Effector CD8-positive, alpha-beta T cell (primary cell): ENCODE data around the gene ITFG2.

Source experiments
- DNase-seq: peaks from one replicate; lab custom pipeline; 2025; lab: John Stamatoyannopoulos, UW

ITFG2 gene

DNA sequence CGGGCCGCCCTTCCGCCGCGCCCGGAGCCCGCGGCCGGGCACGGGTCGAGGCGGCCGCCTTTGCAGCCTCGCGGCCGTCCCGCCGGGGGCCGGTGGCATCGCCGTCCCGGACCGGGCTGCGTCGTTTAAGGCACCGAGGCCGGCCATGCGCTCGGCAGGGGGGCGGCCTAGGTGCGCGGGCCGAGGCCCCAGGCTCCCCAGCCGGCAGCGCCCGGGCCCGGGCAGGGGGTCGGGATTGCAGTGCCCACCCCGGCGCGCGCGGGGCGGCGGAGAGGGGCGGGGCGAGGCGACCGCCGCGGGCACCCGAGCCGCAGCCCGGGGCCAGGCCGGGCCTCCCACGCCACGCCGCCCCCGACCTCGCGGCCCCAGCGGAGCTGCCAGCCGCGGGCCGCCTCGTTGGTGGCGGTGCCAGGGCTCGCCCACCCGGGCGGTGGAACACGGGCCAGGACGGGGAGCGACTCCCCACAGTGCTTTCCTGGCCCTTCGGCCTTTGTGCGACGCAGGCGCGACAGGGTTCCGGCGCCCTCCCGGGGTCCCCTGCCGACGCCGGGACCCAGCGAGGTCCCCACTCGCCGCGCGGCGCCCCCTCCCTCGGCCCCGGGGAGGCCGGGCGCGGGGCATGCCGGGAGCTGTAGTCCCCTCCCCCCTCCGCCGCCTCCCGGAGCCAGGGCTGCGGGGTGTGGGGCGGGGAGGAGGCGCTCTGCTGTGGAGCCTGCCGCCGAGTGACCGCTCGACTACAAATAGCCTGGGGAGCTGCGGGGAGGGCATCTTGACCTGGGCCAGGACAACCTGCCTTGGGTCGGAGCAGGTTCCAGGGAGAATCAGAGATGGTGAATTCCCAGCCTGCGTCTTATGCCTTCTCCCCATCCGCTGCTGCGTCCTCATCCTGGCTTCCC, 16.9 kb upstream of the ITFG2 start:
- peak; percentile 57 for DNase-seq

DNA sequence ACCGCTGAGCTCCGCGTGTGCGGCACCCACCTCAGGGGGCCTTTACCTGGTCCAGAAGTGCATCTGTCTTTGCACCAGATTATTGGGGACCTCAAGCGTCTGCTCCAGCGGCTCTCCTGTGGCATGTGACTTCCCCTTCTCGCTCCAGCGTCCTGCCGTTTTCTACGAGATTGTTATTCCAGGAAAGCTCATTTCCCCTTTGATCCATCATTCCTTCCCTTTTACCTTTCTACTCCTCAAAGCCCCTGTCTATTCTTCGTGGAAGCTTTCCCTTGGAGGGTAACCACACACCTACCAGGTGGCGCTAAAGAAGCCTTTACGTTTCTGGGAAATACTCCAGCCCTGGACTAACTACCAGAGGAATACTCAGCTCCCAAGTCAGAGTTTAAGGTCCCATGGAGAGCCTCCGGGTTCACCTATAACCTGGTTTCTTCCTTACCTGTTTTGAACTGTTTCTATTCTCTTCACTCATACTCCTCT, 16.2 kb upstream of the ITFG2 start:
- DNase-seq: no peak

DNA sequence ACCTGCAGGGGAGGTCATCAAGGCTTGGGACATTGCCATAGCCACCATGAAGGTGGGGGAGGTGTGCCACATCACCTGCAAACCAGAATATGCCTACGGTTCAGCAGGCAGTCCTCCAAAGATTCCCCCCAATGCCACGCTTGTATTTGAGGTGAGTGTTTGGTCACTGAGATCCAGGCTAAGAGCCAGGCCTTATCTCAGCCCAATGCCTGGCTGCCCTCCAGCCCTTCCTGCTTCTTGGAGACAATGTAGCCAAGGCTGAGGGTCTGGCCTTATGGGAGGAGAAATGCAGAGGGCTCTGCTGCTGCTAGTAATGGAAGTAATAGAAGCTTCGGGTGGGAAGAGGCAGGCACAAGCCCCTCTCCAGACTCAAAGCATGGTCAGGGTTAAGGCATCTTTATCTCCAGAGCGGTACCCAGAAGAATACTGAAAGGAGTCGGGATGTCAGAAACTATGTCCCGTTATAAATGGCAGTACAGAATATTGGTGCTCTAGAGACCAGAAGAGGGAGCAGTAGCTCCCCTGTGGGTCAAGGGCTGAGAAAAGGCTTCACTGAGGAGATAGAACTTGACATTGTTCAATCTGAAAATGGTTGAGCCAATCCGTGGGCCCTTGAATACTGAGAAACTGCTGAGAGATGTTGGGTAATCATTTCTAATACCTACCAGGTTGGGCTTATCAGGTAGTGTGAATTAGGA, 14.6 kb upstream of the ITFG2 start:
- no peak for DNase-seq

DNA sequence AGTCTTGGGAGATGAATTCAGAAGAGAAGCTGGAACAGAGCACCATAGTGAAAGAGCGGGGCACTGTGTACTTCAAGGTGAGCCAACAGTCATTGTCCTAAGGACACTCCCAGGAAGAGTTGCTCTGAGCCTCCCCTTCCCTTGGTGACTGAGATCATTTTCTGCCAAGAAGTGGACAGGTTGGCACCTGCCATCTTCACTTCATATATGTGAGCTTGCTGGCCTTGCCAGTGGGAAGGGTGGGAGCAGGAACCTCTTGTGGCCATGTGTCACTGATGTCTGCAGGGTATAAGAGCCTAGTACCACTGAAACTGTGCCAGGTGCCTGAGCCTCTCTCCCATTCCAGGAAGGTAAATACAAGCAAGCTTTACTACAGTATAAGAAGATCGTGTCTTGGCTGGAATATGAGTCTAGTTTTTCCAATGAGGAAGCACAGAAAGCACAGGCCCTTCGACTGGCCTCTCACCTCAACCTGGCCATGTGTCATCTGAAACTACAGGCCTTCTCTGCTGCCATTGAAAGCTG, 12.4 kb upstream of the ITFG2 start:
- DNase-seq: no peak

DNA sequence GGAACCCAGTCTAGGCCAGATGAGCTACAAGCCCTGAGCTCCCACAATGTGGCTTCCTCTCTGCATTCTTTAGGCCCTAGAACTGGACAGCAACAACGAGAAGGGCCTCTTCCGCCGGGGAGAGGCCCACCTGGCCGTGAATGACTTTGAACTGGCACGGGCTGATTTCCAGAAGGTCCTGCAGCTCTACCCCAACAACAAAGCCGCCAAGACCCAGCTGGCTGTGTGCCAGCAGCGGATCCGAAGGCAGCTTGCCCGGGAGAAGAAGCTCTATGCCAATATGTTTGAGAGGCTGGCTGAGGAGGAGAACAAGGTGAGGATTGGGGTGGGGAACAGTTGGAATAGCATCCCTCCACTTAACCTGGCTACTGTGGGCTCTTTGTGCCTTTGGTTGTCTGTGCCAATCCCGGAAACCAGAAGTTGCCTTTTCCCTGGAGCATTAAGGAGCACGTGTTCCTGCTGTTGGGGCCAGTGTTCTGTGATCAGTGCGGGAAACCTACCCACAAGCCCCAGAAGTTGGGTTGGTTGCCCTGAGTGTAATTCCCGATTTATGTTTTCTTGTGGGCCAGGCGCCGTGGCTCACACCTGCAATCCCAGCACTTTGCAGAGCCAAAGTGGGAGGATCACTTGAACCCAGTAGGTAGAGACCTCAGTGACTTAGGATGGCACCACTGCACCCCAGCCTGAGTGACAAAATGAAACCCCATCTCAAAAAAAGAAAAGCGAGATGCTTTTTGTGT, 11.3 kb upstream of the ITFG2 start:
- no peak for DNase-seq

DNA sequence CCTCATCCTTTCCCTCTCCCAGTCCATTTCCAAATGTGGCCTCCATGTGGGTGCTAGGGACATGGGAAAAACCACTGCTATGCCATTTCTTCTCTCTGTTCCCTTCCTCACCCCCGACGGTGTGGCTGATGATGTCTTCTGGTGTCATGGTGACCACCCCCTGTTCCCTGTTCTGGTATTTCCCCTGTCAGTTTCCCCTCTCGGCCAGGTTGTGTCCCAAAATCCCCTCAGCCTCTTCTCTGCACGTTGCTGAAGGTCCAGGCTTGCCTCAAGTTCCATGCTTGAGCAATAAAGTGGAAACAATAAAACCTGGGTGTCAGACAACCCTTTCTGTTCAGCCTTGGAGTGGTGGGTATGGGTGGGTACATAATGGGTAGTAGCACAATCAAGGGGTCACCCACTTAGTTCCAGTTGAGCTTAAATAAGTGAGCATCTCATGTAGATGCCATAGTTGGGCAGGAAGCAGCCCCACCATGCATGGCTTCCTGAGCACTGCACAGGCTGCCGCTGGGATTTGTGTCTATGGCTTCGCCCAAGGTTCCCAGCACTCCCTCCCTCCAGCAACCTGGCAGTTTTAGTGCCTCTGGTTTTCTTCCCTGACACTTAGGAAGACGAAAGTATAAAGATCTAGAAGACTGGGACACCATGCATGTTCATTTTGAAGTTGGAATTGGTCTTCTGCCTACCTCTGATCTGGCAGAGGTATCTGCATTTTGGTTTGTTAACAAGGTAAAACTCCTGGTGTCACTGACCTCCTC, 8.7 kb upstream of the ITFG2 start:
- DNase-seq: no peak

DNA sequence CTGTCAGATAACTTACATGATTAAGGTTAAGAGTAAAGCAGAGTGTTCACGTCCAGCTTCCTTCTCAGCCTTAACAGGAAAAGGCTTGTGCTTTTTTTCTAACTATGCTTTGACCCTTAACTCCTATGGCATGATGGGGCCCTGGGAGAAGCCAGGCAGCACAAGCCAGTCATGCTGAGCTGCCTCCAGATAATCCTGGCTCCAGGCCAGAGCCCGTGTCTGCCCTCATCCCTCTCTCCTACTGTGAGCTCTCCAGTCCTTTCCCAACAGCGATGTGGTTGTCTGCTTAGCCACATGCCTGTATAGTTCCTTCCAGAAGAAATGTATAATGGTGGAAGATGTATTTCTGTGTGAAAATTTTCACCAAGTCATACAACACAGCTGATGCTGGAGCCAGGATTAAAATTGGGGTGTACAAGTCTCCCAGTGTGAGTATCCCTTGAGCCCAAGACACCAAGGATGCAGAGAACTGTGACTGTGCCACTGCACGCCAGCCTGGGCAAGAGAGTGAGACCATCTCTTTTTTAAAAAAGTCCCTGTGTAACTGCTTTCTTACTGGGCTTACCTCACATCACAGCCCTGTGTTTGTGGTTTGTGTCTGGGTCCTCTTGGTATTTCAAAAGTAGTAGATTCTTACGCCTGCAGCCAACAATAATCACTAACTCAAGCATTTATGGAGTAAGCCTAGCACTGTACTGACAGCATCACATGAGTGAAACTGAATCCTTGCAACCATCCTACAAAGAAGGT, 7.9 kb upstream of the ITFG2 start:
- no peak for DNase-seq

DNA sequence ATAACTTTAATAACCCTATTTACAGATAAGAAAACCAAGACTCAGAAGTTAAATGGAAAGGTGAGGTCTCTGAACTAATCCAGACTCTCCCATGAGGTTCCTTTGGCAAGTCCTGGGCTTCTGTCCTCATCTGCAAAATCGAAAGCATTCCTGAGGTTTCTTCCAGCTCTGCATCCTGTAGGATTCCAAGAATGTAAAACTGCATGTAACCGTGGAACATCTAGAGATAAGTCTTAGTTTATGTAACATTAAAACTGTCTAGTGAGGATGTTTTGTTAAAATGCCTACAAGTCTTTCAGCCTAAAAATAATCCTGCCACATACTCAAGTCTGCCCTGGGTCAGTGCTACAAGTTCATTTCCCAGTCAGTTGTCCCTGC, 7.3 kb upstream of the ITFG2 start:
- DNase-seq: no peak

DNA sequence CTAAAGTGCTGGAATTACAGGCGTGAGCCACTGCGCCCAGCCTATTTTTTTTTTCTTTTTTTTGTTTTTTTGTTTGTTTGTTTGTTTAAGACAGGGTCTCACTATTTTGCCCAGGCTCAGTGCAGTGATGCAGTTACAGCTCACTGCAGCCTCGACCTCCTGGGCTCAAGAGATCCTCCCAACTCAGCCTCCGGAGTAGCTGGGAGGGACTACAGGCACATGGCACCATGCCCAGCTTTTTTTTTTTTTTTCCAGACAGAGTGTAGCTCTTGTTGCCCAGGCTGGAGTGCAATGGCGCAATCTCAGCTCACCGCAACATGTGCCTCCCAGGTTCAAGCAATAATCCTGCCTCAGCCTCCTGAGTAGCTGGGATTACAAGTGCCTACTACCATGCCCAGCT, 5.8 kb upstream of the ITFG2 start:
- DNase-seq: no peak

DNA sequence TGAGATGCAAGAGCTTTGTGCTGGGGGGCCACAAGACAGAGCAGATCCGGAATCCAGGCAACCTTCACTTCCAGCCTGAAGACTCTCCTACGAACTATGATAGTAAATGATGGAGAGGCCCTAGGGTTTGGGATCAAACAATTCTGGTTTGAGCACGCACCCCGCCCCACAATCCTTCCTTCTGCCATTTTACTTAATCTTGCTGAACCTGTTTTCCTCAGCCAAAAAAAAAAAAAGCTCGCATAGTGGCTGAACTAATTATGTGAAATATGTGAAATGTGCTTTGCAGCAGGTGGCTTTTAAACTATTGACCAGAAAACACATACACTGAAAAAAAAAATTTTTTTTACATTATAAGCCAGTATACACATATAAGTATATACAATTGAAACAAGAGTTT, 667 bp upstream of the ITFG2 start:
- DNase-seq: no peak

DNA sequence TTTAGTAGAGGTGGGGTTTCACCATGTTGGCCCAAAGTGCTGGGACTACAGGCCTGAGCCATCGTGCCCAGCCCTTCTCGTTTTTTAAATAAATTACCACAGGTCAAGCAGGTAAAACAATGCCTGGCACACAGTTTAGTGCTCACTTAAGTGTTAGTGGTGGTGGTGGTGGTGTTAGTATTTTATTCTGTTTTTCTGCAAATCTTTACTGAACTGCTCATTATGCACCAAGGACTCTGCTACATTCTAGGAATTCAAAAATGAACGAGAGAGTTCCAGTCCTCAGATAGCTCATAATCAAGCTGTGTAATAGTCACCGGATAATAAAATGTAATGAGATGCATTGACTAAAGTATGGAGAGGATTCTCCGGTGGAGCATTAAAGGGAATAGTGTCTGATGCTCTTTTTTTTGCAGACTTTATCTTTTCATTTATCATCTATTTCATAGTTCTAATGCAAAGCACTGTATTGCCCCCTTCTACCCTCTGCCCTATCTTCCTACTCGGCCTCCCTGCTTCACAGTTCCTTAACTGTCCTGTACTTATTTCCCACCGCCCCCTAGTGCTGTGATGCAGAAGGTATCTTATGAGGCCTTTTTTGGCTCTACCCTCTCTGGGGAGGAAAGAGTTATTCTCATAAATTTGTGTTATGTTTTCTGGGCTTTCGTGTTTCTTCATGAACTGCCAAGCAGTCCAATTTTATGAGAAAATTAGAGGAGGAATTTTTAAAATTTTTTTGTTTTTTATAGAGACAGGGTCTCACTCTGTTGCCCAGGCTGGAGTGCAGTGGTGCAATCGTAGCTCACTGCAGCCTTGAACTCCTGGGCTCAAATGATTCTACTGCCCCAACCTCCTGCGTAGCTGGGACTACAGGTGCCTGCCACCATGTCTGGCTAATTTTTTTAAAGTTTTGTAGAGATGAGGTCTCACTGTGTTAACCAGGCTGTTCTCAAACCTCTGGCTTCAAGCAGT, 1.0 kb downstream of the ITFG2 start:
- peak; percentile 17 for DNase-seq

DNA sequence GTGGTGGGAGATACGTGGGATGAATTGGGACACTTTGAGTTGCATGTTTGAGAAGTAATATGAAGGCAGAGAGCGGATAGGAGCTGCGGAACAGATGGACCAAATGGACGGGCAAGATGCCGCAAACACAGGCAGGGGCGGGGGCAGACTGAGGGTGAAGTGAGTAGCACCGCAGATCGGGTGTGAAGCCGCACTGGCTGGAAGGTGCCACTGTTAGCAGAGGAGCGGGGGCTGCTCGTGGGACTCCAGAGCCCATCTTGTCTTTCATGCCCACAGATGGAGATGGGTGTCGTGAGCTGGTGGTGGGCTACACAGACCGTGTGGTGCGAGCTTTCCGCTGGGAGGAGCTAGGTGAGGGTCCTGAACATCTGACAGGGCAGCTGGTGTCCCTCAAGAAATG, 7.3 kb downstream of the ITFG2 start:
- DNase-seq: no peak

DNA sequence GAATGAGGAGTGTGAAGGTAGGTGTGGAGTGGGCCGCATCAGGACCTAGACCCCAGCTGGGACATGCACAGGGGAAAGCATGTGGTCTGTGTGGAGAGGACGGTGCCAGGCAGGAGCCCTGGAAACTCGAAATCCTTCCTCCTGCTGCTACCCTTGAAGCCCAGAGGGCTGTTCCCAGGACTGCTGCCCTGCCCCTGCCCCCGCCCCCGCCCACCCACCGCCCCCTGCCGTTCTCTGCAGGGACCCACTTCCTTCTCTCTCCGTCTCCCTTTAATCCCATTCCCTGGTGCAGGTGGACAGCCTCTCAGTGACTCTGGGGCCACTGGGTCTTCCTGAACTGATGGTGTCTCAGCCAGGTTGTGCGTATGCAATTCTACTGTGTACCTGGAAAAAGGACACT, 8.0 kb downstream of the ITFG2 start:
- no peak for DNase-seq

DNA sequence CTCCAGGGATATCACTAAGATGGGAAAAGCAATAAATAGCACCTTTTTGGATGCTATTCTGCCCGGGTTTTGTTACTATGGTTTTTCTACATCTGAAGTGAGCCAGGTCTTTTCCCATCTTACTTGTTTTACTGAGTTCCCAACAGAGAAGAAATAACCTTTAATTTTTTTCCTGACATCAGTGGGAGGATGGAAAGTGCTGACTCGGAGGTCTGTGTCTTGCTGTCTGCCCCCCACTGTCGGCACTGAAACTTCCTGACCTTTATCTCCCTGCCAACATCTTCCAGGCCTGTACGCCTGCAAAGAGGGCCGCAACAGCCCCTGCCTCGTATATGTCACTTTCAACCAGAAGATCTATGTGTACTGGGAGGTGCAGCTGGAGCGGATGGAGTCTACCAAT, 11.0 kb downstream of the ITFG2 start:
- DNase-seq: no peak

DNA sequence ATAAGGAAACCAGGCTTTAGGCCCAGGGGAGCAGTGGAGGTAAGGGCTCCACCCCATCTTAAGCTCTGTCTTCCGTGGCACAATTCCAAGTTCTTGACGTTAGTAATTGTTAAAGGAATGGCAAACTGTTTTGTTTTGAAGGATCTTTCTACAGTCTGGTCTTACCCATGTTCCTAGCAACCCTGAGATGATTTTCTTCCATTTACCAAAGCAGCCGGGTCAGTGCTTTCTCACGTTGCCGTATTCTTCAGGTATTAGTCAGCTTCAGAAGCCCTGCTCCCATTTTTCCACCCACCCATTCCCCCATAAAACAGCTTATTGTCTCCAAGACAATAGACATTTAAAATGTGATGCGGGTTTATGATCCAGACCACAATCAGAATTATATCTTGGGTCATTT, 12.1 kb downstream of the ITFG2 start:
- no peak for DNase-seq

DNA sequence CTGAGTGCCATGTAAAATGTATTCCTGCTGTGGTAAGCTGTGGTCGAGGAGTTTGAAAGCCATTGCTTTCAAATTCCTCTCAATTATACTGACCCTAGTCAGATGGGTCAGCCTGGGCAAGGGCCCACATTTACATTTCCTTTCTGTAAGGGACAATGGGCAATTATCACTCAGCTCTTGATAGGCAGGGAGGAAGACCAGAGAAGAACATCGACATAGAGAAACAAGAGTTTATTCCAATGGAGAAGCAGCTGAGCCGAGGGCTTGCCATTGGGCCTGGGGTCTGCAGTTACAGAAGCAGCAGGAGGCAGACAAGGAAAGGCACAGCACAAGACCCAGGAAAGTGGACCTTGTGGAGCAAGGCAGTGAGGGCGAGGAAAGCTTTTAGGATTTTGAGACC, 12.7 kb downstream of the ITFG2 start:
- DNase-seq: no peak

DNA sequence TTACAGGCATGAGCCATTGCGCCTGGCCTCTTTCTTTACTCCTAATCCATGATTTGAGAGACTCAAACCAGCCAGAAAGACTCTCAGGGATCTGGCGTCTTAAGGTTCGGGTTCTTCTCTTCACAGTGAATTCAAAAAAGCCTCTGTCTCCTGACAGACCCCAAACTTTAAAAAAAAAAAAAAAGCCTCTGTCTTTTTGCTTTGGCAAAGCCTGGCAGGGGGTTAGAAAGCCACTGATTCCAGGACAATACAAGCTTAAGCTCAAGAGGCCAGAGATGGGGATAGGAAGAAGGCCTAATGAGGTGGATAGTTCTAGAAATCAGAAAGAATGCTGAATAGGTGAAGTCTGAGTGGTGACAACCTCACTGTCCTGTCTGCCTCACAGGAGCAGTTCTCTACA, 13.6 kb downstream of the ITFG2 start:
- no peak for DNase-seq

DNA sequence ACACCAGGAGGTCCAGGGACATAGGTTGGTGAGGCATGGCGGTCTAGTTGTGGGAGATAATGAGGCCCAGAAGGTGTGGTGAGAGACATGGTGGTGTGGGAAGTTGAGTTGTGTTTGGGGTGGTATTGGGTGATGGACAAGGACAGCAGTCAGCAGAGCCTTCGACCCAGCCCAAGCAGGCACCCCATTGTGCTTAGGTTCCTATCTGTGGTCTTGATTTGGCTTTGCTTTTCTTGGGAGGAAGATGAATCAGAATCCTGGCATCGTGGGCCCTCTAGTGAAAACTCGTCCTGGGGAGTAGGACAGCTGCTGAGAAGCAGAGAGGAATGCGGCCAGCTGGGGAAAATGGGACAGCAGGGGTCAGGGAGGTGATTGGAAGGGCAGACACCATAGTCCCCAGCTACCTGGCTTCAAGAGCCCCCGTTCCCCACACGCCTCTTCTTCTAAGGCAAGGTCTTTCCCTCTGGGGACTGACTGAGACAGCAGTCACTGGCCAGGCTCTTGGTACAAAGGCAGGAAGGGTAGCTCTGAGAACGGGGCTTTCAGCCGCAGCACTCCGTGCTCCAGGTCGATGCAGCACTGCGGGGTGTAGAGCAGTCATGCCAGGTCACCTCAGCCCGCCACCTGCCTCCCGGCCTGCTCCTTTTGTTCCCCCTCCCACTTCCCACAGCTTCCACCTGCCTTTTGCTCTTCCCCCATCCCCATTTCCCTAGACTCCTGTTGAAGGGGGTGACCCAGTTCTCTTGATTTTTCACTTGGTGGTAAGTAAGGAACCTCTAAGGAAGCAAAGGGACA, 14.4 kb downstream of the ITFG2 start:
- no peak for DNase-seq

DNA sequence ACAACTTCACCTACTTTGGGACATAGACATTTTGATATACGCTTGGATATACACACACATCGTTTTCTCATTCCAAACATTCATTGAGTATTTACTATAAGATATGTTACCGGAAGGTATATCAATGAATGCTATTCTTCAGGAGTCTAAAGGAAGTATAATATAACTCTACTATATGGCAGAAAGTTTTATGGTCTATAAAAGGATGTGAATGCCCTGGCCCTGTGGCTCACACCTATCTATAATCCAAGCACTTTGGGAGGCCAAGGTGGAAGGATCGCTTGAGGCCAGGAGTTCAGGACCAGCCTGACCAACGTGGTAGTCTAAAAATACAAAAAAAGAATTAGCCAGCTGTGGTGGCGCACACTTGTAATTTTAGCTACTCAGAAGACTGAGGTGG, 16.8 kb downstream of the ITFG2 start:
- DNase-seq: no peak
